Measurements from ENCODE around the gene PSG5.

- TF ChIP-seq CTCF (conservative IDR thresholded peaks at IDR 0.05; ENCODE audit: low read depth in 2 of 2) (no peak), EZH2 (IDR thresholded peaks at IDR 0.05; ENCODE audit: low read depth, unreplicated experiment) (no peak)
Measured at GRCh38 chr19:43152214-43152613, 34.1 kb downstream of the PSG5 start.

Measured in GM23338 (cell line).